Hematopoietic multipotent progenitor cell treated with erythropoietin and hydrocortisone succinate and interleukin-3 and kit ligand, for 8 days (in vitro differentiated cells): Measurements from ENCODE around the gene CMIP.

ENCODE experiments used
- DNase-seq: peaks from one replicate; pipeline ENCODE4 v3.0.0-alpha.2; 2015

CMIP gene

DNA sequence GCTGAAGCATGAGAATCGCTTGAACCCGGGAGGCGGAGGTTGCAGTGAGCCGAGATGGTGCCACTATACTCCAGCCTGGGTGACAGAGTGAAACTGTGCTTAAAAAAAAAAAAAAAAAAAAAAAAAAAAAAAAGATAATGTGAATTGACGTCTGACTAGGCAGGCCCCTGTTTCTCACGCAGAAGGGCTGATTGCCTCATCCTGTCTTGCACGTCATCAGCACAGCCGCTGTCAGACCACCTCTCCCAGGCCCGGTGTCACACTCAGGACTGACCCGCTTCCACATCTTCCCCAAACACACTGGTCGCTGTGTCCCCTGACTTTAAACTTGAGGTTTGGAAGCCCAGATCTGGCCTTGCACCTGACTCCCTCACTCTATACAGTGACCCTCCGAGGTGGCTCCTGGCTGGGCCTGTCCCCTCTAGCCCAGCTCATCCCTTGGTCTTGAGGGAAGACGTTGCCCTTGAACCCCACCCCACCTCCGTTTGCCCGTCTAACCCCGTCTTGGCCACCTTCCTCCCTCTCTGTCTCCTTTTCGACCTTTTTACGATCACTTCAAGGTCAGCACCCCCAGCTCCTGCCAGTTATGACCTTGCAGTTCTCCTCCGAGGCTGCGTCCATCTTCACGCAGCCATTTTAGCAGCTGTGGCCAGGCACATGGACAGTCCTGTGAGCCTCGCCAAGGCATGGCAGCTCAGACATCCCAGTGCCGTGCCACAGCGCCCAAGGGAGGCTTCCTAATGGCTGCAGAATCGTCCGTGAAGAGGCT lies 184.6 kb downstream of the CMIP start:
- DNase-seq = no peak

GRCh38 chr16:81629896-81630634 lies 185.5 kb downstream of the CMIP start:
- DNase-seq = no peak

DNA sequence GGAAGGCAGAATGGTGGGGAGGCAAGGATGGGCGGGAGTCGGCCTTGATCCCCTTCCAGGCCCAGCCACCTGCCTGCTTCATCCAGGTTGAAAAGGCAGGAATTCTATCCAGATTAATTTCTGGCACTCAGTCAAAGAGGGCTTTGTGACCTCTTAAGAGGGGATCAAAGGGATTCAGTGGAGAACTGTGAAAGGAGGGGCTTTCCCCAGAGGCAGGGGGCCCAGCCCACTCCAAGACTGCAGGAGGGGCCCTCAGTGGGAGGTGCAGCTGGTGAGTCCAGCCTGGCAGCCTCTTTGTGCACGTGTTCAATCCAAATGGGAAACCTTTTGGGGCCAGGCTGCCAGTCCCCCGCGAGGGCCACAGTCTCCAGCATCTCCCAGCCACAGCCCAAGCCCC lies 186.0 kb downstream of the CMIP start:
- DNase-seq = no peak

DNA sequence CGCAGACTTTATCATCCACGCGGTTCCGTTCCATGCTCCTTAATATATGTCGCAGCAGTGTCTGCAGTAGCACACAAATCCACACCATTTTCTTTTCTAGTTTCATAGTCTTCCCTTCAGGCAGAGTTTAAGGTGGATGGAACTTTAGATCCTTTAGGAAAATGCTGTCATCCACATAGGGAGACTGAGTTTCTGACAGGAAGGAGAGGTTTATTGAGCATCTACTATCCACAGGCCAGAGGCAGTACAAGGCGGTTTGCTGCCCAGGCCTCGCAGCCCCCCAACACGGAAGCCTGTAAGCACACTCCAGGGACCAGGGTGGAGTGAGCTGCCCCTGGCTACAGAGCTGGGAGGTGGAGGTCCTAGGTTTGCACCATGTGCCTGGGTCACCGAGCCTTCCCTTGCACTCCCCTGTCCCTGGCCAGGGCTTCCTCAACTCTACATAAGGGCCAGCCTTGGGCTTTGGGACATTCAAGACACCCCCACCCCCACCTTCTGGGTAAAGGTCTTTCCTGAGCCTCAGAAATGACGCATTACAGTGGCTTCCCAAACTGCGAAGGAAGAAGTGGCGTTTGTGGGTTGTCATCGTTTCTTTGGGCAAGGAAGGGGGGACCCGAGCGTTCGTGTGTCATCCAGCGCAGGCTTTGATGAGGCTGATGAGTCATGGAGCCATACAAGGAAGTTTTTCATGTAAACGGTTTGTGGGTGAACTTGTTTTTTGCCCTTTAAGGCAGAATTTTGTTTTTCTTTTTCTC lies 188.0 kb downstream of the CMIP start:
- DNase-seq = peak; percentile 77

GRCh38 chr16:81633147-81633619 lies 188.6 kb downstream of the CMIP start:
- DNase-seq = no peak

DNA sequence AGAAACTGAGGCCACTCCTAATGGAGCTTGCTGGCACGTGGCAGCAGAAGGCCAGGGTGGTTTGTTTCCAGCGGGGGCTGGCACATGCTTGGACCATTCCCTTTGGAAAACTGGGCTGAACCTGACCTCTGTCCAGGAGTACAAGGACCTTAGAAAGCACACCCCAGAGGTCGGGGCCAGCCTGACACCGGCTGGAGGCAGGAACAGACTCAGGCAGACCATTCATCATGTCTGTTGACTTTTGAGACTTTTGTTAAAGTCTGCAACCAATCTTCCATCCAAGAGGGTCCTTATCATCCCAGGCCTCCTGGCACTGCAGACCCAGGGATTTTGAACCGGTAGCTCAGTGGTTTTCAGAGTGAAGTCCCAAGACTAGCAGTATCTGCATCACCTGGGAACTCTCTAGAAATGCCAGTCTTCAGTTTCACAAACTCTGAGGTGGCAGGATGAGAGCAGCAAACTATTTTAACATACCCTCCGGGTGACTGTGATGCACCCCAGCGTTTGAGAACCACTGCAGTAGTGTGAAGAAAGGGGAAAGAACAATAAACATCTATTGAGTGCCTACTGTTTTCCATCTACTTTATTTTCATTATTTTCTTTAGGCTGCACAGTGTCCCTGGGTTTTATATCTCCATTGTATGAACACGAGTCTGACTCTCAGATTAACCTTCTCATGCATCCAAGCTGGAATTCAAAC lies 189.2 kb downstream of the CMIP start:
- DNase-seq = peak; percentile 72

- DNase-seq = peak; percentile 86
These were observed 189.9 kb downstream of the CMIP start for GRCh38 chr16:81634380-81635062.

GRCh38 chr16:81635063-81635937 lies 190.7 kb downstream of the CMIP start:
- peak; percentile 48 for DNase-seq

DNA sequence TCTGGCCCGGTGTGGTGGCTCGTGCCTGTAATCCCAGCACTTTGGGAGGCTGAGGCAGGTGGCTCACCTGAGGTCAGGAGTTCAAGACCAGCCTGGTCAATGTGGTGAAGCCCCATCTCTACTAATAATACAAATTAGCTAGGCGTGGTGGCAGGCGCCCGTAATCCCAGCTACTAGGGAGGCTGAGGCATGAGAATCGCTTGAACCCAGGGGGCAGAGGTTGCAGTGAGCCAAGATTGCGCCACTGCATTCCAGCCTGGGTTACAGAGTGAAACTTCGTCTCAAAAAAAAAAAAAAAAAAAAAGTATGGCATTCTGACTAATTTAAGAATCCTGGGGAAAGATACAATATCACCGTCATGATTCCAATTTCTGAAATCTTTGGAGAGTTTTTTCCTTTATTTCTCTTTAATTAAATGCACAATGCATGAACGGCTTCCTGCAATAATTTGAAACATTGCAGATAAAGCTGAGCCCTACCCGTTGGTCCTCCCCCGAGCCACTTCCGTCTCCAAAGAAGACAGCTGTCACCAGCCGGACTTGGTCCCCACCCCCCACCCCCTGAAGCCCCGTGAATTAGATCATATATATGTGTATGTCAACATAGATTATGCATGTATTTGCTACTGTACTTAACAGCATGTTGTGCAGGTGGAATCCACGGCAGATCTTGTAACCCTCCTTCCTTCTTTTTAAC lies 191.8 kb downstream of the CMIP start:
- peak; percentile 67 for DNase-seq

DNA sequence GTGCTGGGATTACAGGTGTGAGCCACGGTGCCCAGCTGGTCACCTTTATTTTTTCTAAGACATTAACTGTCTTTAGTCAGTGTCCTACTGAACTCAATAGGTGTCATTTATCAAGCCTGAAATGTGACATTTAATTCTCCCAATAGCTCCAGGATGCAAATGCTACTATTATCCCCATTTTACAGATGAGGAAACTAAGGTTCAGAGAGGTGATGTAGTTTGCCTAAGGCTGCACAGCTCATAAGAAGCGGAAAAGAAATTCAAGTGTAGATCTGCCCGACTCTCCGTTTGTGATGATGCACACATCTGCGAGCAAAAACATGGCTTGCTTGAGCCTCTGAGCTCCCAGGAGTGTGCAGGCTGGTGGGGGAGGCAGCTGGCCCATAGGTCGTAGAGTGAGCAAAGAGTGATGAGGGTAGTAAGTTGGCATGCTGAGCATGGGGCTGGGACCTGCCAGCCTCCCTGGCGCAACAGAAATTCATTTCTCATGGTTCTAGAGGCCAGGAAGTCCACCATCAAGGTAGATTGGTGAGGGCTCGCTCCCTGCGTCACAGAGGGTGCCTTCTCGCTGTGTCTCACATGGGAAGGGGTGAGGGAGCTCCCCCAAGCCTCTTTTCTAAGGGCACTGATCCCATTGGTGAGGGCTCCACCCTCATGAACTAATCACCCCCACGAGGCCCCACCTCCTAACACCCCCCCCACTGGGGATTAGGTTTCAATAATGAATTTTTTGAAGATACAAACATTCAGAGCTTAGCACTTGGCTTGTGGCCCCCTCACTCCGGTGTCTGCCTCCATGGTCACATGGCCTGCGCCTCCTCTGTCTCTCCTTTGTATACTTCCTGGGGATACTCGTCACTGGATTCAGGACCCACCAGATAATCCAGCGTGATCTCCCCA lies 193.0 kb downstream of the CMIP start:
- no peak for DNase-seq

- no peak for DNase-seq
These were observed 193.8 kb downstream of the CMIP start for GRCh38 chr16:81638286-81638945.

DNA sequence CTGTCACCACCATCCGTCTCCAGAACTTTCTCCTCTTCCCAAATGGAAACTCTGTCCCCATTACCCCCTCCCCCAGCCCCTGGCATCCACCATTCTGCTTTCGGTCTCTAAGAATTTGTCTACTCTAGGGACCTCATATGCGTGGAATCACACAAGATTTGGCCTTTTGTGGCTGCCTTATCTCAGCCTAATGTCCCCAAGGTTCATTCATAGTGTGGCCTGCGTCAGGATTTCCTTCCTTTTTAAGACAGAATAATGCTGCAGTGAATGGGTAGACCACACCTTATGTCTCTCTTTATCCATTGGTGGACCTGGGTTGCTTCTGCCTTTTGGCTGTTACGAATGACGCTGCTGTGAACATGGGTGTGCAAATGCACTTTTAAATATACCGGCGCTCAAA lies 194.7 kb downstream of the CMIP start:
- DNase-seq = no peak

DNA sequence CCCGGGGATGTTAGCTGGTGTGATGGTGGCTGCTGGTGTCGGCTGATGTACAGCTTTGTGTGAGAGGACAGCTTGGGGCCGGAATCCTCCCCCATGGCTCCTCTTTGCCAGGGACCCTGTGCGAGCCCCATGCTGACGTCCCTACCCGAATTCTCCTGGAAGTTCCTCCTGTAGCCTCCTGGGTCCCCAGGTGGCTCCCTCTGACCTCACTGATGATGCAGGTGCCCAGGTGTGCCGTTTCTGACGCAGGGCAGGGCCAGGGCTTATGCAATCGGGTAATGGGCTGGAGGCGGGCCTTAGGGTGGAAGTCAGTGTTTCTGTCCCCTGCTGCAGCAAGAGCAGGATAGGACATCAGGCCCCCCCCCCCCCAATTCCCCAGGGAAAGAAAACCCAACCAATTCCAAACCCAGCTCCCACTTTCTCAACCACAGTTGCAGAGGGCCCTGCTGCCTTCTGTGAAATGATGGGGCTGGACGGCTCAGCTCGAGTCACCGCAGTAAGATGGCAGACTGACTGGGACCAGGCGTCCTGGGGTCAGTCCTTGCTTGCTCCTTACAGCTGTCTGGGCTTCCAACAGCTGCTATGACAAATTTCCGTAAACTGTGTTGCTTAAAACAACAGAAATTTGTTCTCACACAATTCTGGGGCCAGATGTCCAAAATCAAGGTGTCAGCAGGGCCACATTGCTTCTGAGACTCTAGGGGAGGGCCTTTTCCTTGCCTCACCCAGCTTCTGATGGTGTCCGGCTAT lies 195.5 kb downstream of the CMIP start:
- no peak for DNase-seq

DNA sequence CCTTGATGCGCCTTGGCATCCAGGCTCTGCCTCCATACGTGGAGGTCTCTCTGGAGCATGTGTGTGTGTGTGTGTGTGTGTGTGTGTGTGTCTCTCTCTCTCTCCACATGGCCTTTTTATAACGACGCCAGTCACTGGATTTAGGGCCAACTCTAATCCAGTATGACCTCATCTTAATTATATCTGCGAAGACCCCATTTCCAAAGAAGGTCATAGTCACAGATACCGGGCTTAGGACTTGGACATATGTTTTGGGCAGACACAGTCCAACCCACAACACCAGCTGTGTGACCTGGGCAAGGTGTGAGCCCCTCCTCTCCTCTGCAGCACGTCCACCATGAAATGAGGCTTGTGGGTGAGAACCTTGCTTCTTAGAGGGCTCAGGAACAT lies 196.1 kb downstream of the CMIP start:
- no peak for DNase-seq

- peak; percentile 30 for DNase-seq
These were observed 196.9 kb downstream of the CMIP start for GRCh38 chr16:81641395-81642106.

GRCh38 chr16:81642107-81642436 lies 197.5 kb downstream of the CMIP start:
- no peak for DNase-seq

DNA sequence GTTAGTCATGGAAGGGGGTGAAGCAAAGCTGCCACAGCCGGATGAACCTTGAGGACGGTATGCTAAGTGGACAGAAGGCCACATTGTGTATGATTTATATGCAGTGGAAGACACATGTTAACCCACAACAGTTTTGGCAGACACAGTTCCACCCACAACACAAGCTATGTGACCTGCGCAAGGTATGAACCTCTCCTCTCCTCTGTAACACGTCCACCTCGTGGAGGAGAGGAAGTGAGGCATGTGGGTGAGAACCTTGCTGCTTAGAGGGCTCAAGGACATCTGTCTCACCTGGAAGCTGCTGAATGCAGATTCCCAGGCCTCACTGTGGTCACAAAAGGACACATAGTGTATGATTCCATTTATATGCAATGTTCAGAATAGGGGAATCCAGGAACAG lies 198.3 kb downstream of the CMIP start:
- no peak for DNase-seq

GRCh38 chr16:81645266-81645694 lies 200.7 kb downstream of the CMIP start:
- no peak for DNase-seq
